Stimulated activated CD8-positive, alpha-beta memory T cell treated with anti-CD3 and anti-CD28 coated beads, Interleukin-12 subunit alpha, Interleukin-12 subunit beta, amount 100 ng/mL, for 24 hours (primary cell): ENCODE measurements around the gene MORF4L1.

Experiments used
- DNase-seq: peaks from one replicate; pipeline ENCODE4 v3.0.0-alpha.2; 2020; ENCODE audit errors: extremely low read depth

Gene MORF4L1

GRCh38 chr15:78946493-78946892 lies 73.8 kb downstream of the MORF4L1 start:
- no peak for DNase-seq

GRCh38 chr15:78947506-78947905 lies 74.8 kb downstream of the MORF4L1 start:
- DNase-seq: no peak
